ENCODE data around the gene TAF8.

The TAF8 gene

DNA sequence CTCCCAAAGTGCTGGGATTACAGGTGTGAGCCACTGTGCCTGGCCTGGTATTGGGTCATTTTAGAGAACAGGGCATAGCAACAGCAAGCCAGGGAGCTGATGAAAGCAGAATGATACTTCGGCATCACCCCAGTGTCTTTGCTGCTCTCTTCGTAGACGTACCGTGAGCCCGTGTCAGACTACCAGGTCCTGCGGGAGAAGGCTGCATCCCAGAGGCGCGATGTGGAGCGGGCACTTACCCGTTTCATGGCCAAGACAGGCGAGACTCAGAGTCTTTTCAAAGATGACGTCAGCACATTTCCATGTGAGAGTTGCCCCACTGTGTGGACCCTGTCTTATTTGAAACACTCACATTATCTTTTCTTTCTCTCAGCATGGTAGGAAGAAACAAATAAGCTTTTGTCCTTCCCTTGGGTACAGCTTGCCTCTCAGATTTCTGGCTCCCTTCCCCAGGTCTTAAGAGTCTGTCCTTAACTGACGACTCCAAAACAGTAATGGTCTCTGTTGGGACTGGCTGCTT lies 15.9 kb downstream of the TAF8 start:
- DNase-seq: no peak

DNA sequence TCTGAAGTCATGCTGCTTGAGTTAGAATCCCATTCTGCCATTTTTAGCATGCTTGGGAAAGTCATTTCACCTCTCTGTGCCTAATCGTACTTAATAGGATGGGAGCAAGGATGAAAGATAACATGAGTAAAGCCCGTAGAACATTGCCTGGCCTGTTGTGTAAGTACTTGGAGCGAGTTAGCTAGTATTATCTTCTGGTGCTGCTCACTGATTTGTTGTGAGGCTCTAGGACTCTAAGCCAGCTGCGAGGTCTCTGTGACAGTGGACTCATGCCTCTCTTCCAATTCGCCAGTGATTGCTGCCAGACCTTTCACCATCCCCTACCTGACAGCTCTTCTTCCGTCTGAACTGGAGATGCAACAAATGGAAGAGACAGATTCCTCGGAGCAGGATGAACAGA lies 17.8 kb downstream of the TAF8 start:
- DNase-seq: no peak

DNA sequence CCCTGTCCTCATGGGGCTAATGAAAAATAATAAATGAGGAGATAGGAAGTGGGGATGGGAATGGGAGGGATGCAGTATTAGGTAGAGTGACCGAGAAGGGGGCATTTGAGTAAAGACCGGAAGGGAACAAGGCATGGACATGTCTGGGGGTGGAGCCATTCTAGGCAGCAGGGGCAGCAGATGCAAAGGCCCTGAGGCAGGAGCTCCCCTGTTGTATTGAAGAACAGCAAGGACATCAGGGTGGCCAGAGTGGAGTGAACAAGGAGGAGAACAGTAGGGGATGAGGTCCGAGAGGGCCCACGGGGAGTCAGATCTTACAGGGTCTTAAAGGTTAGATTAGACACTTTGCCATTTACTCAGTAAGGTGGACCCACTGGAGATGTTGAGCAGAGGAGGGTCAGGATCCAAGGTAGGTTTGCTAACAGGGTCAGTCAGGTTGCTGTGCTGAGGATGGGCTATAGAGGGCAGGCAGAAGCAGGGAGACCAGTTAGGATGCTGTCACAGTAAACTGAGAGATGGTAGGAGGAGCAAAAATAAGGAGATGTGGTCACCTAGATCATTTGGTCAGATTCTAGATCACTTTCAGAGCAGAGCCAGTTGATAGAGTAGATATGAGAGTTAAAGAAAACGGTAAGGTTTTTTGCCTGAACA lies 18.7 kb downstream of the TAF8 start:
- no peak for DNase-seq

DNA sequence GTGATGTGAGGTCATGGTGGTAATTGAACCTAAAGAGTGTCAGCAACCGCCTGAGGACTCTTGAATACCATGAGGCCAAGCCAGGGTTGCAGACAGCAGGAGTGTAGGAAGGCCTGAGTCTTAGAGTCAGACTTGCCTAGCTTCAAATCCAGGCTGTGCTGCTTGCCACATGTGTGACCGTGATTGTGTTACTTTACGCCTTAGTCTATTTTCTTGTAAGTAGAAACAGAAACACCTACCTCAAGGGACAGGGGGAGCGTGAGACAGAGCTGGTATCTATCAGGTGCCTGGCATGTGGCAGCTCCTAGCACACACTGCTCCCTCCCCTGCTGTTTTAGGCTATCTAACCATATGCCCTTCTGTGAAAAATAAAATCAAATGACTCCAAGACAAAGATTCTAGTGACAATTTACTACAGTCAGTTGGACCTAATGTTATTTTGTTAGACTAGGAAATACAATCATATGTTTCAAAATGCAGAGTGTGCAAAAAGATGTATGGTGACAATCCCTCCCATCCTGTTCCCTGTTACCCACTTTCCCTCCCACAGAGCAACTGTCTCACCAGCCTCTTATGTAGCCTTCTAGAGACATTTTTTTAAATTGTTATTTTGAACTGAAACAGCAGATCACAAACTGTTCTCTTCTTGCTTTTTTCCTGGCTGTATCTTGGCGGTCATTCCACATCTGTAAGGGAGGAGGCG lies 21.7 kb downstream of the TAF8 start:
- DNase-seq: no peak

DNA sequence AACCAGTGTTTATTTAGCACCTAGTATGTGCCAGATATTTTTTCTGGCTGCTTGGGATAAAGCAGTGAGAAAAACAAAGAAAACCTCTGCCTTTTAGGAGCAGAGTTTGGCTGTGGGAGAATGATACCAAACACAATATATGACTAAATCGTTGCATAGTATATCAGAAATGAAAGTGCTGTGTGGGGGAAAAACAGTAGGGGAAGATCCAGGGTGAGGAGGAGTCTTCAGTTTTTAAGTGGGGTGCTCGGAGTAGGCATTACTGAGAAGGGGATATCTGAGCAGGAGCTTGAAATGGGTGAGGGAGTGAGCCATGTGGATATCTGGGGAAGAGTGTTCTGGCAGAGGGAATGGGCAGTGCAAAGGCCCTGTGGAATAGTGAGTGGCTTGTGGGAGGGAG lies 23.0 kb downstream of the TAF8 start:
- no peak for DNase-seq

DNA sequence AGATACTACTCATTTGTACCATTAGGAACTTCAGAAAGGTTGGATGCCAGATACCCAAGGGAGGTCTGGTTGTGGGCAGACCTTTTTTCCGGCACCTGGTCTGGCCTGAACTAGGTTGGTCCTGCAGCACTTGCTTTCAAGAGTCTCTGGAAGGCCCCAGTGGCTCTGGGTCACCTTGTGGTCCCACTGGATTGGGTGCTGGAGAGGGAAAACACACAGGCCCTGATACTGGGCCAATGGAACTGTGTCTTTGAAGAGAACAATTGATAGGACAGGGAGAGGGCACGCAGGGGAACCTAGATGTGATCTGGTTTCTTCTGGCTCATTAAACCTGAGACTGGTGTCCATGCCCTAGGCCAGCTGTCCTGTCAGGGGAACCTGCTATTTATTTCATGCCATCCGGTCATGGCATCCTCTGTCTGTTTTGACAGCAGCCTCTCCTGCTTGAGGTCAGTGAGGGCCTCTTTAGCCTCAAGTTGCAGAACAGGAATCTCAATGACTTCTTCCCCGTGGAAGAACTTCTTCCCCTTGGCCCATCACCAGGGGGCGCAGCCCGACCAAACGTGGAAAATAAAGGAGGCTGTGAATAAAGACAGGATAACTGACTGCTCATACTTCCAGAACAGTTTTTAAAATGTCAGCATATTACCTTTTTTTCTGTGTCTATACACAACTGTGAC lies 25.0 kb downstream of the TAF8 start:
- DNase-seq: peak; percentile 90

DNA sequence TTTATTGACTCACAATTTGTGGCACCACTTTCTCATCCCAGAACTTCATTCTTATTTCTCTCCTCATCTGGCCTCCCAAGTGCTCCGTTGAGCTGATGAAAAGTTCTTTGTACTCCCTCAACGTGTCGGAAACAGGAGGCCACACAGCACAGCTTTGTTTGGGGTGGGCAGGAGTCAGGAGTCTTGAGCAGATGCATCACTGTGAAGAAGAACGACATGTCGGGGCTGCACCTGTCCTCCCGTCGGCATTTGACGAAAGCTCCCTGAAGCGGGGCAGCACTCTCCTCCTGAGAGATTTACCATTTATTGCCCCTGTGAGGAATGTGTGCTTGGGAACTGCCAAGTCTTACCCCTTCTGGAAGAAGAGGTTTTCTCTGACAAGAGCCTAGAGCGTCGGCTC lies 28.1 kb downstream of the TAF8 start:
- no peak for DNase-seq

DNA sequence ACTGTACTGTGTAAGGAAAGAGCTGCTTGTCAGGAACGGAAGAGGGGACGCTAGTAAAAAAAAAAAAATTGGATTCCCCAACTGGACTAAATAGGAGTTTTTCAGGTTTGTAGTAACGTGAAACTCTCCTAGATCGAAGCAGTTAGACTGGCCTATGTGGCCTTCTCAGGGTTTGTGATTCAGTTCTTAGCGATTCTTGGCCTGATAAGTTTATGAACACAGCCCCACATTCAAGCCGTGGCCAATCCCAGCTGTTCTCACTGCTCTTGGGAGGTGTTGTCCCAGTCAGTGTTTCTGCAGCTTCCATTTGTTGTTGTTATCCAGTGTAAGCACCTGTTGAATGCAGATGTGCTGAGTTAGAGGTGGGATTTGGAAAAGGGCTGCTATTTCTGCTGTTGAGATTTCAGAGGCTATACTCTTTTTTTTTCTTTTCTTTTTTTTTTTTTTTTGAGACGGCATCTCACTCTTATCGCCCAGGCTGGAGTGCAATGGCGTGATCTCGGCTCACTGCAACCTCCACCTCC lies 29.7 kb downstream of the TAF8 start:
- DNase-seq: no peak

DNA sequence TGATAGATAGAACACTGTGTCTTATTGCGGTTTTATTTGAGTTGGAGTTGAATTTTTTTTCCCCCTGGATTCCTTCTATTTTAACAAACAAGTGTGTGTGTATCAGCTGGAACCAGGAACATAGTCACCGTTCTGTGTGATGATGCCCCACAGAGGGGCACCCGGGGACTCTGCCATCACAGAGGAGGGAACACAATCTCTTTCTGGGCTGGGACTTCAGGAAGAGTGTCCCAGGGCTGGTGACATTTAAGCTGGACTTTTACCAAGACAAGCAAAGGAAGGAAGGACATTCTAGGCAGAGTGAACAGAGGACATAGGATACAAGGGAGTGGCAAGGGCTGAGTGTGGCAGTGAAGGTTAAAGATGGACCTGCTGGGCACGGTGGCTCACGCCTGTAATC lies 33.2 kb downstream of the TAF8 start:
- no peak for DNase-seq

DNA sequence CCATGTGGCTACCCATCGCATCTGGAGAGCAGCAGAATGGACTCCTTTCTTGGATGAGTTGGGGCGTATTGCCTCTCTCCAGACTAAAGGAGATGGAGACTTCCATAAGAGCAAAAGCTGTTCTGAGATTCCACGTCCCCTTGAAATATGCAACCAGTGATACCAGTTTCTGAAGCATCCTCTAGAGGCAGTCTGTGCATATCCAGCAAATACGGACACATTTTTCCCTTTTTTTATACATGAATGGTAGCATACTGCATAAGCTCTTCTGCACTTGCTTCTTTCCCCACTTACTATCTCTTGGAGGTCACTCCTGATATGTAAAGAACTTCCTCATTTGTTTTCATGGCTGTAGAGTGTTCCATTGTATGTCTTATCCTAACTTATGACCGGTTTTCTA lies 34.6 kb downstream of the TAF8 start:
- no peak for DNase-seq

DNA sequence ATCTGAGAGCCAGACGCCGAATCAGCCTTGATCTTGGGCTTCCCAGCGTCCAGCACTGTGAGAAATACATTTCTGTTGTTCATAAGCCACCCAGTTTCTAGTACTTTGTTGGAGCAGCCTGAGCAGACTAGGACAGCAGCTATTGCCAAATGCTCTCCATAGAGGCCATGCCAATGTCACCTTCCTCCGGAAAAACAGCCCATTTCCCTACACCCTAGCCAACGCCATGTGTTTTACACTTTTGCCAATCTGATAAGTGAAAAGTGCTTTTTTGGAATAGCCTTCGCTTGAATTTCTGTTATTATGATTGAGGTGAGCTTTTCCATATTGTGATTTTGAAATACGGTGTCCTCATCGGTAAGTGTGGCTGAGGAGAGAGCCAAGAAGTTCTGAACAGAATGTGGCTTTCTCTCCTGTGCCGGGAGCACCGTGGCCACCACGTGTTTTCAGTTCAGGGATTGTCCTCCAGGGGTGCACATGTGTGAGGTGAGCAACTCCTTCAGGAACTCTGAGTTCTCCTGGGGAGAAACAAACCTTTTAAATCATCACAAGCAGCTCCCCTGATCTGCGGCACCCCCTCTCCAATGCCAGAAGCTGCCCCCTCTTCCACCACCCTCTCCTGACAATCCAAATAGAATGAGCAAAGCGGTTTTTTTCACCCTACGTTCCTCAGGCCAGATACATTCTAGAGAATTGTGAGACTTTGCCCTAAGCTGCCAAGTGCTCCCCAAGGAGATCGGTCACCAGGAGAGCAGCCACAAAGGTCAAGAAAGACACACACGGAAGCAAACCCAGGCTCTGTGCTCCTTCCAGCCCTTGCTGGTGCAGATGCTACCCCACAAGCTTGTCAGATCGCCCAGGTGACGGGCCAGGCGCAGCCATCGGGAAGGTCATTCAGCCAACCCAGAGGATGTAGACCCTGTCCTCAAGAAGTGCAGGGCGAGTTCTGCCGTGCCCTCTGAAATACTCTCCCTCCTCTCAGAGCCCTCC lies 36.0 kb downstream of the TAF8 start:
- DNase-seq: no peak

DNA sequence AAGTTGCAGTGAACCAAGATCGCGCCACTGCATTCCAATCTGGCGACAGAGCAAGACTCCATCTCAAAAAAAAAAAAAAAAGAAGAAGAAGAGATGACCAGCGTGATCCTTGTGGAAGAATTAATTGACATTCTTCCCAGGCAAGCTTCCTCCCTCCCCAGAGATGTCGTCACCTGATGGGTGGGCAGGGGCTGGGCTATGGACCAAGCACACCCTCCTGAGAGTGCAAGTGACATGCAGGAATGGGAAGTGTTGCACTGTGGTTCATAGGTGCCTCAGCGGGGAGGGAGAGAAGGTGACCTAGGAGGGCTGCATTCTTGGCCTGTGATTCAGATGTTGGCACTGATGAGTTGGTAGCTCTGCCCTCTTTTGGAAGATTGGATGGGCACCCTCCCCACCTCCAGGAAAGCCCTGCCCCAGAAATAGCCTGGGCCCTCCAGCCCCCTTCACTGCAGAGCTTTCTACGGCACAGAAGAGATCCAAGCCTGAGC lies 37.8 kb downstream of the TAF8 start:
- no peak for DNase-seq

DNA sequence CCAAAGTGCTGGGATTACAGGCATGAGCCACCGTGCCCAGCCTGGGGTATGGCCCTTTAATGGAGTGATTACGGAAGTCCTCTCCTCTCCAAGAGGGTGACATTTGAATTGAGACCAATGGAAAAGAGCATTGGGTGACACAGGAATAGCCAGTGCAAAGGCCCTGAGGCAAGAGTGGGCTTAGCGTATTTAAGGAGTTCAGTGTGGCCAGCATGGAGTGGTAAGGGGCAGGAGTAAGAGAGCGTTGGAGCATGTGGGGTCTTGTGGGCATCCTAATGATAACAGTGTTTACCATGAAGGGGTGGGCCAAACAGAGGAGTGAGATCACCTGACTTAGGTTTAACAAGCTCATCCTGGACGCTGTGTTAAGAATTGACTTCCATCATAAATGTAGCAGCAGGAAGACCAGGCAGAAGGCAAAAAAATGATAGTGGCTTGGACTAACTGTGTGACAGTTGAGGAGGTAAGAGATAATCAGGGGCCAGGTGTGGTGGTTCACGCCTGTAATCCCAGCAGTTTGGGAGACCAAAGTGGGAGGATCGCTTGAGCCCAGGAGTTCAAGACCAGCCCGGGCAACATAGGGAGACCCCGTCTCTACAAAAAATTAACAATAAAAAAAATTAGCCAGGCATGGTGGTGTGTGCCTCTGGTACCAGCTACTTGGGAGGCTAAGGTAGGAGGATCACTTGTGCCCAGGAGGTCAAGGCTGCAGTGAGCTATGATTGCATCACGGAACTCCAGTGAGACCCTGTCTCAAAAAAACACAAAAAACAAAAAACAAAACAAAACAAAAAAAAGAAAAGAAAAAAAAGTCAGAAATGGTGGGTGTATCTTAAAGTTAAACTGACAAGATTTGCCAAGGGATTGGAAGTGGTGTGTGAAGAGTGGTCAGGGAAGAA lies 40.7 kb downstream of the TAF8 start:
- no peak for DNase-seq

DNA sequence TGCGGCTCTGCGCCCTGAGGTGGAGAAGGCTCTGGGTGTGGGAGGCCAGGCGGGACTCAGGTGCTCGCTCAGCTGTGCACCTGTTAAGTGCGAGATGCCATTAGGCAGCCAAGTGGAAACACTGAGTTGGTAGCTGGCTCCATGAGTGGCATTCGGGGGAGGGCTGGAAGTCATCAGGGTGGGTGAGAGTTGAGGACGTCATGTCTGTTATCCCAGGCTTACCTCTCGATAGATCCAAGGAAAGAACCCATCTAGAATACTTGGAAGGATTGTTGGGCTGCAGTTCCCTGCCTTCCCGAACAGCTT lies 41.3 kb downstream of the TAF8 start:
- DNase-seq: no peak

DNA sequence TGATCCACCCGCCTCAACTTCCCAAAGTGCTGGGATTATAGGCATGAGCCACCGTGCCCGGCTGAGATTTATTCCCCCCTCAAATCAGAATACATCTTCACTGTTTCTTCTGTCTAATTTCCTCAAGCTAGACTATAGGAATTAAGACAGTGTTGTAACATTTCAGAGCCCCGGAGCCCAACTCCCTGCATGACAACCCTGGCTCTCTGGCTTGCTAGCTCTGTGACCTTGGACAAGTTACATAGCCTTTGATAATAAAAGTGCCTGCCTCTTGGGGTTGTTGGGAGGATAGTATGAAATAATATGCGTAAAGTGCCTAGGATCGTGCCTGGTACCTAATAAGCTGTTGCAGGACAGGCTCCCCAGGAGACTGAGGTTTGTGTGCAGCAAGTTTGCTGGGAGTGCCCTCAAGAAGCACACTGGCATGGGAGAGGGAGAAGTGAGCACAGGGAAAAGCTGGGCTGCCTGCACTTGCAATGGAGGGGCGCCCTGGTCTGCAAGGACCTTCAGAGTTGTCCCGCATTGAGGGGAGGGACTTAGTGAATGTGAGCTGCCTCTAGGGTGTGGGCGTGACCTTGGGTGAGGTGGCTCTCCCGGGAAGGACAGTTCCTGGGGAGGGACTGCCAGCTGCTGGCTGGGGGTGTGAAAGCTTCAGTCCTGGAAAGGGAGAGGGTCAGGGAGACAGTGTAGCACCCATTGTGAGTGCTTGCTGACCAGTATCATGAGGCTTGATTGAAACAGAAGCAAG lies 43.4 kb downstream of the TAF8 start:
- DNase-seq: no peak

DNA sequence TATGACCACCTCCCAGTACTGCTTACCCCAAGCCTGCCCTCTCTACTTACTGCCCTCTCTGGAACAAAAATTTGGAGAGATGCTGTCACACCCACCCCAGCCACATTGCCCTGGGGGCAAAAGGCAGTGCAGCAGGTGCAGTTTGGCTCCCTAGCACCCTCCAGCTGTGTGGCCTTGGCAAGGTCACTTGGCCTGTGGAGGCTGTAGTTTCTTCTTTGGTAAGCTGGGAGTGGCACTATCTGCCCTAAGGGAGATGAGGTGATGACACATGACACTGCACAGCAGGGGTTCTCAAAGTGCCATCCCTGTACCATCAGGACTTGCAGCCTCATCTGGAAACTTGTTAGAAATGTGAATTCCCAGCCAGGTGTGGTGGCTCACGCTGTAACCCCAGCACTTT lies 44.8 kb downstream of the TAF8 start:
- DNase-seq: peak; percentile 40

DNA sequence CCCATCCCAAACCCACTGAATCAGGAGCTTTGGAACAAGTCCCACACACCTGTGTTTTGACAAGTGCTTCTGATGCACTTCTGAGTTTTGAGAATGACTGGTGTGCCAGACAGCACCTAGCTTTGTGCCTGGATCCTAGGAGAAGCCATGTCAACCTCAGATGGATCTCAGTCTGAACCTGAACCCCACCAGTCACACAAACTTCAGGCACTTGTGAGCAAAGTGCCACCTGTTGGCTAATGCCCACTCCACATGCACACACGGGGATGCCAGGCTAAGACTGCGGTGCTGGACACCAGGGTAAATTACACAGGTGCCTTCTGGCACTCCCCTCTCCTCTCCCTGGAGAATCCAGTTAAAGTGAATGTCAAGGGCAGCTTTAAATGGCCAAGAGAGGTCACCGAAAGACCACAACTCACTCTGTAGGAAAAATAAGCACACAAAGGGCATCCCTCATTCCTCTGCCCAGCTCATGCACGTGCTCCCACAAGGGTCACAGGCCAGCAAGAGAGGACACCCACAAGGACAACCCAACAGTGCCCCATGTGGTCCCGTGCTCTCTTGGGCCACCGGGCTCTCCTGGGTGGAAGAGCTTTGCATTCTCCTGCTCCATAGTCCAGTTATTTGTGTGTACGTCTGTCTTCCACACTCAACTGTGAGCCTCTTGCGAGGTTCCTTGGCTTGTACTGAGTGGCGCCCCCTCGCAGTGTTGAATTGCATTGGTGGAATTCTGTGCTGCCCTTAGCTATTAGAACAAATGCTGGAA lies 45.6 kb downstream of the TAF8 start:
- no peak for DNase-seq

DNA sequence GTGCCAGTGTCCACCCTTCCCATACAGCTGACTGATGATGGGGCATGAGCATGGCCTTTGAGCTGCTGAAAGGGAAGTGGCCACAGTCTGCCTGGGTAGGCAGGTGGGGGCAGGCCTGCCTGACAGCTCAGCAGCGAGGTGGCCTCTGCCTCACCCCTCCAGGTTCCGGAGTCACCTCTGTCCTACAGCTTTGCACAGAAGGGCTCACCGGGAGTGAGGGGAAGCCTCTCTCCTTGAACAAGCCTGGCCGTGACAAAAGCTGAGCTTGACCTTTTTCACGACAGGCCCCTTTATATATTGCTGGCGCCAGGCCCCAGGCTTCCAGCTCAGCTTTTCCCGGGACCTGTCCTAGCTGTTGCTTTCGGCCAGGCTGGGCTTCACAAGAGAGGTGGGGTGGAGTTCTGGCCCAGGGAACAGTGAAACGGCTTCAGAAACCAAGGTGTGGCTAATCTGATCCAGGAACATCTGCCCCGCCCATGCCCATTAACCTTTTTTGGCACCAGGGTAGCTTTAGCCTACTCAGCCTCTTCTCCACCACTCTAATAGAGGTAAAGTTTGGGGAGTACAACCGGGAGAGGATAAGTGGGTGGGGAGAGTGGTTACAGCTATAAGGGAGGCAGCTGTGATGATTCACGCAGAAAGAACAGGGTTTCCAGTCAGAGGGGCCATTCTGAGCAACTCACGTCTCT lies 49.2 kb downstream of the TAF8 start:
- DNase-seq: no peak
